GM21367 (cell line): ENCODE measurements around the gene USE1.

ENCODE experiments used
- ATAC-seq: cut with Tn5 transposase; IDR thresholded peaks from one replicate; pipeline ENCODE4 v1.9.1; 2021; ENCODE audit not compliant: unreplicated experiment

USE1 gene

DNA sequence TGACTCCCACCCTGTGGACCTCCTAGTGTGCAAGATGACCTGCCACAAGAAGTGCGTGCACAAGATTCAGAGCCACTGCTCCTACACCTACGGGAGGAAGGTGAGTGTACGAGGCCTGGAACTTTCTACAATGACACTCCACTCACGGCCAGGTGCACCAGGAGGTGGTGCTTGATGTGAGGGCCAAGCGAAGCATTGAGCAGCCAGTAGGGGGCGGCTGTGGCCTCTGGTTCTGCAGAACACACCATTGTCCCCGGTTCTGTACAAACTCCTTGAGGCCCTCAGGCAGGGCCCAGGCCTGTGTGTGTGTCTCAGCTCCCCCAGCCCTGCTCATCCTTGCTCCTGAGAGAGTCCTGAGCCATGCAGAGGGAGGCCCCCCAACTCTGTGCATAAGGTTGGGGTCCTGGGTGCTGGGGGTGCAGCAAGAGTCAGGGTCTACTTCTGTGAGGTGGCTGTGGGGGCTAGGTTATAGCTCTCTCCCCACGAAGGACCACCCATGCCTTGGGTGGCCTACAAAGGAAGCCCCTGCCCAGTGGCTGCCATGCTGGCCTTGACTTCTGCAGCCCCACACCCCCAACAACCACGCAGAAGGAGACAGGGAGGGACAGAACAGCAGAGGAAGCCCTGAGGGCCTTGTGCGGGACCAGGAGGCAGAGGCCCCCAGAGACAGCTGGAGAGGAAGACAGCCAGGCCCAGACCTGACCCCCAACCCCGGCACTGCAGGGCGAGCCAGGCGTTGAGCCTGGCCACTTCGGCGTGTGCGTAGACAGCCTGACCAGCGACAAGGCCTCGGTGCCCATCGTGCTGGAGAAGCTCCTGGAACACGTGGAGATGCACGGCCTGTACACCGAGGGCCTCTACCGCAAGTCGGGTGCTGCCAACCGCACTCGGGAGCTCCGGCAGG, 9.7 kb upstream of the USE1 start:
- ATAC-seq, result no peak

DNA sequence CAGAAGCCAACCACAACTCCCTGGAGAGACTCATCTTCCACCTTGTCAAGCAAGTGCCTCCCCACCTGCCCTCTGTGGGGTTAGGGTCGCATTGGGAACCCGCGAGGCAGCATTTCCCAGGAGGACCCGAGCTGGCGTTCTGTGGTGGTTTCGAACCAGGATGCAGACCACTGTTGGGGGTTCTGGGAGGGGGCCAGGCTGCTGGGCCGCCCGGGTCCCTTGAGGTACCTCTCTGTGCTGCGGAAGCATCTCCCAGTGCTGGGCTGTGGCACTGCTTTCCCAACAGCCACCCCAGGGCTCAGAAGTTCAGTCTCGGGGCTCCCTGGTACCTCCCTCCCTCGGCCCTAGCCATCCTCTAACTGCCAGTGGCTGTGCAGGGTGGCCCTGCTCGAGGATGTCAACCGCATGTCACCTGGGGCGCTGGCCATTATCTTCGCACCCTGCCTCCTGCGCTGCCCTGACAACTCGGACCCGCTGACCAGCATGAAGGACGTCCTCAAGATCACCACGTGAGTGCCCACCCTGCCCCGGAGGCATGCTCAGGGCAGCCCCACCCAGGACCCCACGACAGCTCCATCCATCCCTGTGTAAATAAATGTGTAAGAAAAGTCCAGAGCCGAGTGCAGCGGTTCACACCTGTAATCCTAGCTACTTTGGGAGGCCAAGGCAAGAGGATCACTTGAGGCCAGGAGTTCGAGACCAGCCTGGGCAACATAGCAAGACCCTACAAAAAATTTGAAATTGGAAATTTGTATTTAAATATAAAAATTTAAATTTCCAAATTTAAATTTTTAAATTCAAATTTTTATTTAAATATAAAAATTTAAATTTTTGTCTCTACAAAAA, 8.2 kb upstream of the USE1 start:
- ATAC-seq, result no peak

DNA sequence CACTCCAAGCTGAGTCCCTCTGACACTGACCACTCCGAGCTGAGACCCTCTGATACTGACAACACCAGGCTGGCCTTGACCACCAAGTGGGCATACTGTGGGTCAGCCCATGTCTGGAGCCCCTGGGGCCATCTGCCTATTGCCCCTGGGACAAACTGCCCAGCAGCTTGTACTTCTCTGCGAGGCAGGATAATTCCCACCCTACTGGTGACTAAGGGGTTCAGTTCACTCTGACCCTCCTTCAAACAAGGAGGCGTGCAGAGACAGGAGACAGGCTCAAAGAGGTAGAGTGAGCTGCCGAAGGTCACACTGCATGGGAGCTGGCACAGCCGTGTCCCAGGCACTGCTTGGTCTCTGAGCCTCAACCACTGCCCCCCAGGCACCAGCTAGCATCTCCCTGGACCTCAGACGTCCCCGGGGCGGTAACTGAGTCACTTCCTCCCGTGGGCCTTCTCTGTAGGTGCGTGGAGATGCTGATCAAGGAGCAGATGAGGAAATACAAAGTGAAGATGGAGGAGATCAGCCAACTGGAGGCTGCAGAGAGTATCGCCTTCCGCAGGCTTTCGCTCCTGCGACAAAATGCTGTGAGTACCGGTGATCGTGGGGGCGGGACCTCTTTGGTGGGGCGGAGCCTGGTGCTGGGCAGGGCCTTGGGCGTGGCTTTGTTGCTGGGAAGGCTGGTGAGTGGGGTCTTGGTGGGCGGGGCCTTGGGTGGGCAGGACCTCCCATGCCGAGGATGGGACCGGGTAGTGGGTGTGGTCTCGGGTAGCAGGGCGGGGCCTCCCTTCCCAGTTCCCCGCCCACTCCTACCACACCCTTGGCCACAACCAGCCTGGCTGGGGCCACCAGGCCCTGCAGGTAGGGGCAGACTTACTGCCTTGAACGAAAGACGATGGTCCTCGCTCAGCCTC, 5.8 kb upstream of the USE1 start:
- no peak for ATAC-seq

DNA sequence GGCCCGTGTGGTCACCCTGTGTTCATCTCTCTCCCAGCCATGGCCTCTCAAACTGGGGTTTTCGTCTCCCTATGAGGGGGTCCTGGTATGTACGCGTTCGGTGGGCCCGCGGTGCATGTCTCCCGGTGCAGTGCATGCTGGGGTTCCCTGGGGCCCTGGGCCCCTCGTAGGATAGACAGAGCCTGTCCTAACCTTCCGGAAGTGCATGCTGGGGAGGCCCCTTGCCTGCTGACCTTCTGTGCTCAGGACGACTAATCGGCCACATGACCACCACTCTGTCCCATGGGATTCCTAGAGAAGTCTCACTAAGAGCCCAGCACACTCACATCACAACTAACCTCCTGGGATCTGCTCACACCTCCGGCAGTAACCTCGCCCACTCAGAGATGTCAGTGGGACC, 4.9 kb upstream of the USE1 start:
- ATAC-seq, result no peak

DNA sequence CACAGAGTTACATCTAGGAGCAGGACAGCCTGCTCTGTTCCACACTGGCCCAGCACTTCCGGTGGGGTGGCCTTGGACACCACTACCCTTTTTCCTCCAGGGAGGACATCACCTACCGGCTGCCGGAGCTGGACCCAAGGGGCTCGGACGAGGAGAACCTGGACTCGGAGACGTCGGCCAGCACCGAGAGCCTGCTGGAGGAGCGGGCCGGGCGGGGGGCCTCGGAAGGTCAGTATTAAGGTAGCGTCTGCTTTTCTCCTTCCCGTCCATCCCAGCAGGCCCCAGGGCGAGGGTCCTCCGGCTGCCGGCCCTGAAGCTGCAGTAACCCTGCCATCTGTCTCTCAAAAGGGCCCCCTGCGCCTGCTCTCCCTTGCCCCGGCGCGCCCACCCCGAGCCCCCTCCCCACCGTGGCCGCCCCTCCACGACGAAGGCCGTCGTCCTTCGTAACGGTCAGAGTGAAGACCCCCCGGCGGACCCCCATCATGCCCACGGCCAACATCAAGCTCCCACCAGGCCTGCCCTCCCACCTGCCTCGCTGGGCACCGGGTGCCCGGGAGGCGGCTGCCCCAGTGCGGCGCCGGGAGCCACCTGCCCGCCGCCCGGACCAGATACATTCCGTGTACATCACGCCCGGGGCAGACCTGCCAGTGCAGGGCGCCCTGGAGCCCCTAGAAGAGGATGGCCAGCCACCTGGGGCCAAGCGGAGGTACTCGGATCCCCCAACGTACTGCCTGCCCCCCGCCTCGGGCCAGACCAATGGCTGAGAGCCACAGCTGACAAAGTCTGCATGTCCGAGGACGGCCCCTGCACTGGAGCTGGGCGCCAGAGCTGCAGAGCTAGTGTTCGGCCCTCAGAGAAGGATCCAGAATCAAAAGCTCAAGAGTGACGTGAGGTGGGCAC, 3.4 kb upstream of the USE1 start:
- ATAC-seq, result no peak

DNA sequence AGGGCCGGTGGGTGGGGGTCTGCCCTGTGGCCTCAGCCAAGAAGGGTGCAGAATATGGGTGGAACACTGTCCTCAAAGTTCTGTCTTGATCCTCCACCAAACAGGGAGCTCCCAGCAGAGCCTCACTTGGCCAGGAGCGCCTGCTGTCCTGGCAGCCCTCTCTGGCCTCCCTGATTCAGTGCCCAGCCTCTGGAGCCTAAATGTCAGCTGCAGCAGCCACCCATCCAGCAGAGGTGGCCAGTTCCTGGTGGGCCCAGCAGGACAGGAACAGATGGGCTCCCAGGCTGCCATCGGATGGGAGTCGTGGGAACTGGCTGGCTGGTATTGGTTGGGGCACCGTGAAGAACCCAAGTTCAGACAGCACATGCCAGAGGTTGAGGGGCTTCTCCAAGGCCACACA, 1.8 kb upstream of the USE1 start:
- no peak for ATAC-seq

DNA sequence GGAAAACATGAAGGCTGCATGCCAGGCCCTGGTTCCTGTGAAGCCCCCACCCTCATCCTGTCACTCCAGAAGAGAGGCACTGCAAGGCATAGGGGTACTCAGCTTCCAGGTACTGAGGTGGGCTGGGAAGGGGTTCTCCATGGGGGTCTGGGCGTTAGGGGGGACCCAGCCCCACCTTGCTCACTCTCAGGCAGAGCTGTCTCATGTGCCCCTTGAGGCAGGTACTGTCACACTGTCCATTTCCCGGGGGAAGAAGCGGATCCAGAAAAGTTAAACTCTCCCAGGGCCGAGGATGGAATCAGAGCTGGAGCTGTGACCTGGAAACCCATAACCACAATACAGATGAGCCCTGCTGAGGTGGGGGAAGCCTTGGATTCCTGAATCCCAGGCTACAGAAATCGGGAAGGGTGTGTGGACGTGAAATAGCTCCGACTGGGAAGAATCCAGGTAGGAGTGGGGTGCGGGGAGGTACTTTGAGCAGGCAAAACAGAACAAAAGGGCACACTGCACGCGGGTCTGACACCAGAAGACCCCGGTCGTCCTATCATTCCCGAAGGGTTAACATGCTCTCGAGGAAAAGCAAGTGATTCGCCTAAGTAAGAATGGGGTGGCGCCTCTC, 540 bp upstream of the USE1 start:
- no peak for ATAC-seq

DNA sequence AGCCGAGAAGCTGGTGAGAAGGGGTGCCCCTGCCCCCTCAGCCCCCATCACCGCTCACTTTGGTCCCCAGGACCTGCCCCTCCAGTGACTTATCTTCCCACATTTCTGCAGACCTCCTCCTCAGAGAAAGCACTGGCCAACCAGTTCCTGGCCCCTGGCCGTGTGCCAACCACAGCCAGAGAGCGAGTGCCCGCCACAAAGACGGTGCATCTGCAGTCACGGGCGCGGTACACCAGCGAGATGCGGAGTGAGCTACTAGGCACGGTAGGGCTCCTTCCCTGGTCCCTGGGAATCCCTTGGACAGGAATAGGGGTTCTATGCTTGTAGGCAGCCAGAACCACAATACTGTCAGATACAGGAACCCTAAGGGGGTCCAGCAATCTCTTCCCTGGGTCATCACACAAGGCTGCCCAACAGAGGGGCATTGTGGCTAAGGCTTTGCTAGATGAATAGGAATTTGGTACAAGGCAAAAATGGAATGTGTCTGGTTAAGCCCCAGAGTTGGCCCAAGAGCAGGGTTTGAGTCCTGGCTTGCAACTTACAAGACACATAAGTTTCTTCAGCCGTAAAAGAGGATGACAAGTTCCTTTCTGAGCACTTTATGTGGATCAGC, 1.0 kb downstream of the USE1 start:
- ATAC-seq, result no peak

DNA sequence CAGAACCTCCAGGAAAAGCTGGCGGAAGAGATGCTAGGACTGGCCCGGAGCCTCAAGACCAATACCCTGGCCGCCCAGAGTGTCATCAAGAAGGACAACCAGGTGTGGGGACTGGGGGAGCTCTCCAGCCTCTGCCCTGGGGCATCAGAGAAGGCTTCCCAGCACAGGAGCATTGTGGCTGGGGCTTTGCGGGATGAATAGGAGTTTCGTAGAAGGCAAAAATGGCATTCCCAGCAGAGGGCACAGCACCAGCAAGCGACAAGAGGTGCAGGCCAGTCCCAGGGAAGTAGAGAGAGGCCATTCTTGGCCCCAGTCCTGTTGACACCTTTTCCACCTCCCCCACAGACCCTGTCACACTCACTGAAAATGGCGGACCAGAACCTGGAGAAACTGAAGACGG, 4.1 kb downstream of the USE1 start:
- no peak for ATAC-seq

DNA sequence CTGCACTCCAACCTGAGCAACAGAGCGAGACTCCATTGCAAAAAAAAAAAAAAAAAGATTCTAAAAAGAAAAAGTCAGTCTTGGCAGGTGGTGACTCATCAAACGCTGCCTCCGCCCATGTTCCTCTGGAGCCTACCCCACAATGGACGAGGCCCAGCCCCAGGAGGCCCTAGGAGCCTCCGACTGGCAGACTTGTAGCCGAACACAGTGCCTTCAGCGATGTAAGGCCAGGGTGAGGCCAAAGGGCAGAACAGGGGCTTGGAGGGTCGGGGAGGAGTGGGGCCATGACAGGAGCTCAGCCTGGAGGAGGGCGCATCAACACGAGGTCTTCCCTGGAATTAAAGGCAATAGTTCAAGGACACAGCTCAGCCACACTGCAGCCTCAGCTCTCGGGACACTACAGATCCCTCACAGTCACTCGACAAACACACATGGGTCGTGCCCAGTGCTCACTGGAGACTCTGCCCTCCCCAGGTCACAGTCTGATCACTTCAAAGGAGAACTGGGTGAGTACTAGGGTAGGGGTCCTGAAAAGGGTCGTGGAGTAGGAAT, 5.1 kb downstream of the USE1 start:
- ATAC-seq, result no peak

DNA sequence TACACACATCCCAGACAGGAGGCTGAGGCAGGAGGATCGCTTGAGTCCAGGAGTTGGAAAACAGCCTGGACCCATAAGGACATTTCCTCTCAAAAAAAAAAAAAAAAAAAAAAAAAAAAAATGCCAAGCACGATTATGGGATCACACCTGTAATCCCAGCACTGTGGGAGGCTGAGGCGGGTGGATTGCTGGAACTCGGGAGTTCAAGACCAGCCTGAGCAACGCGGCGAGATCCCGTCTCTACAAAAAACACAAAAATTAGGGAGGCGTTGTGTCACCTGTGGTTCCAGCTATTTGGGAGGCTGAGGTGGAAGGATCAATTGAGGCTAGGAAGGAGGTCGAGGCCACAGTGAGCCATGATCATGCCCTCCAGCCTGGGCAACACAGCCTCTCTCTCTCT, 9.9 kb downstream of the USE1 start:
- ATAC-seq, result no peak

DNA sequence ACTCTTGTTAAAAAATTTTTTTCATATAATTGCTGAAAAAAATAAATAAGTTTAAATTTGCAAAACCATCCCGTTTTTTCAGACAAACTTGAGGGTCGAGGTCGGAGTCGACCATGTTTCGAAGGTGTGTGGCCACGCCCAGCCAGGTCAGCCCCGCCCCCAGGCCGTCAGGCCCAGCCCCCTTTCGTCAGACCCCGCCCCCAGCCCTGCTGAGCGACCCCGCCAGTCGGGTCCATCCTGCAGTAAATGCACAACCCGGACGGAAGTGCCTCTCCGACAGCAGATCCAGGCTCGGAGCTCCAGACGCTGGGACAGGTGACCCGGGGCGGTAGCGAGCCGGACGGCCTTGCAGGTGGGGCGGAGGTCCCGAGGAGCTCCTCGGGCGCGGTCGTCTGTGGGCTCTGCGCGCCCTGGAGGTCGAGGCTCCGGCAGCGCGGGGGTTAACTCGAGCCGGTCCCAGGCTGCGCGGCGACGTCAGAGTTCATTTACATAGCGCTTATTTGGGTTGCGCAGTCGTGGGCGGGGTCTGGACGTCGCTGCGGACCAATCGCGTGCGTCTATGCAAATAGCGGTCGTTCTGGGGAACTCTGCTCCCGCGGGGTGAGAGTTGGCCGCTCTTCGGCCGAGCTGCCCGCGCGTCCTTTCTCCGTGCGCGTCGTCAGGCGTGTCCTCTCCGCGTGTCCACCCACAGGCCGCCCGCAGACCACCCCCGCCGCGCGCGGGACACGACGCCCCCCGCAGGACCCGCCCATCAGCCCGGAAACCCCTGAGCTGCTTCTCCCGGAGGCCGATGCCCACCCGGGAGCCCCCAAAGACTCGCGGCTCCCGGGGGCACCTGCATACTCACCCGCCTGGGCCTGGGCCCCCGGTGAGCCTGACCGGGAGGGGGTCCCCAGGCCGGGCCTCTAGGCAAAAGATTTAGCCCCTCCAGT, 11.1 kb downstream of the USE1 start, which contains the start of gene OCEL1:
TSS of gene OCEL1 (plus strand) at position 225 of the 932 bp plus-strand sequence. CDS start at position 247, 22 bp downstream.
- peak; percentile 76 for ATAC-seq

DNA sequence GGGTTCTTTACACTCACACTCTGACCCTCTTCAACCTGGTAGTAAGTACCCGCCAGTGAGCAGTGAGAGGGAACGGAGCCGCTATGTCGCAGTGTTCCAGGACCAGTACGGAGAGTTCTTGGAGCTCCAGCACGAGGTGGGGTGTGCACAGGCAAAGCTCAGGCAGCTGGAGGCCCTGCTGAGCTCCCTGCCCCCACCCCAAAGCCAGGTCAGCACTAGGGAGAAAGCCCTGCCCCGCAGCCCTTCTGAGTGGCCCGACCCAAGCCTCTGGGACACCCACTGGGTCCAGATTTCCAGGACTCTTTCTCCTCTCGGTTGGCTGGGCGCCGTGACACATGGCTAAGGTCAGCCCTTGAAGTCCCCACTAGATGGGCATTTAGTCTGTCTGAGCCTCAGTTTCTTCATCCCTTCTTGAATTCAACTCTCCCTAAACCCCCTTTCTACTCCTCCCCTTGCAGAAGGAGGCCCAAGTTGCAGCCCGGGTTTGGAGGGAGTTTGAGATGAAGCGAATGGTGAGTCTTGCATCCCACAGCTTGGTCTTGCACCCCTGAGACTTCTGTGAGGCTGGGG, 12.7 kb downstream of the USE1 start:
- ATAC-seq, result no peak

DNA sequence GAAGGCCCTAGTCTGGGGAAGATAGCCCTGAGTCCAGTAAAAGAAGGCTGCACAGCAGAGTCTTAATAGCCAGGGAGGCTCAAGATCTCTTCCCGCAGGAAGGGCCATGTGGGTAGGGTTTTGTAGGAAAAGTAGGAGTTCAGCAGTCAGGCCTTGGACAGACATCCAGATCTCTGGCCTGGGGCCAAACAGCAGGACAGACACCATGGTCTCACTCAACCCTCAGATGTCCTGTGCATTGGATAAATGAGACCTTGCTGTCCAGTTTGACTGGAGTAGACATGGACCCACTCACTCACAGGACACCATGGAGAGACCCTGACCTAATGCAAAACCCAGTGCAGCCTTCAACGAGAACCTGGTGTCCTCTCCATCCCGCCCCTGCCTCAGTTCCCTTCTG, 14.7 kb downstream of the USE1 start:
- ATAC-seq, result no peak

DNA sequence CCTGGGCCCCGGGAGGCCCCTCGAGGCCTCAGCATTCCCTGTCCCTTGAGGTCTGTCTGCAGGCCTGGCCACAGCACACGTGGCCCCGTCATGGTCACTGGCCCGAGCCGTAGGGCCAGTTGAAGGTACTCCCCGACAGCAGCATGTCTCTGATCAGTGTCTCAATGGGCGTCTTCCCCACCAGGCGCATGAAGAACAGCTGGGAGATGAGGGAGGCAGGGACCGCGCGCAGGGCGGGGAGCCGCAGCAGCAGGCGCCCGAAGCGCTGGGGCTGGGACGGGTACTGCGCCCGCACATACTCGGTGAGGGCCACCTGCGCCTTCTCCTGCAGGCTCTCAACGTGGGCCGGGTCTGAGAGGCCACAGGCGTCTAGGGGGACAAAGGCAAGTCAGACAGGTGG, 17.1 kb downstream of the USE1 start:
- ATAC-seq, result no peak

DNA sequence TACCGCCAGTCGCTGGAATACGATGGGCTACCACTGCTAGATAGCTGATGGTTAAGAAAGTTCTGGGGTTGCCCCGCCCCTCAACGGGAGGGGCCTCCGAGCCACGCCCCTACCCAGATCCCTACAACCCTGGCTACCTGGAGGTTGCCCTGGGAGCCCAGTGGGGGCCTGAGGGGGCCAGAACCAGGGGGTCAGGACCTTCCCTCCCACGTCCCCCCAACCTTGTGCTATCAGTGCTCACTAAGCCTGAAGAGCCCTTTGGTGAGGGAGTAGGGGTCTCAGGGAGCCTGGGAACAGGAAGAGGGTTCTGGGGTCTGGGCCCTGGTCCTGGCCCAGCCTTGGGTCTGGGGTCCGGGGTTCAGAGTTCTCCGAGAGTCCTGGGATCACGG, 19.7 kb downstream of the USE1 start:
- no peak for ATAC-seq

DNA sequence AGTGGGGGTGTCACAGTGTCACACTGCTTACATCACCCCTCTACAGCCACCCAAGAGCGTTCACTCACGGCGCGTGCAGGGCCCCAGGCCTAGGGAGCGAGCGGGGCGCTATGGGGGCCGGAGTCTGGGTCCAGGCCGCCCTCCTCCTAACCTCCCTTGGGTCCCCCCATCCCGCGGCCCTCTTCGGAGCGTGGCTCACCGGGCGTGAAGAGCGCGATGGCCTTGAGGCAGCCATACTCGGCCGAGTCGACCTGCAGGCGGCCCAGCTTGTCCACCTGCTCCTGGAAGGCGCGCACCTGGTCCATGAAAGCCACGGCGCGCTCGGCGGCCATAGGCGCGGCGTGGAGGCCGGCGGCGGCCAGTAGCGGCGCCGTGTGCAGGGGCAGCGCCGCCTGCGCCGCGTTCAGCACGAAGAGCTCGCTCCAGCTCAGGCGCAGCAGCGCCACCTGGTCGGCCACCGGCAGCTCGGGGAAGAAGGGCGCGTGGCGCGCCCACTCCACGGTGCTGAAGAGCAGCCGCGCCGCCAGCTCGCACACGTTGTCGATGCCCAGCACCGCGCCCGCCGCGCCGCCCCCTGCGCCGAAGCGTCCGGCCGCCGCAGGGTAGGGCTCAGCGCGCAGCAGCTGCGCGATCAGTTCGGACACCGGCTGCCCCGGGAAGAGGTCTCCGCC, 20.3 kb downstream of the USE1 start:
- no peak for ATAC-seq
